Activated naive CD4-positive, alpha-beta T cell (primary cell): ENCODE results near the gene SERINC2.

Experiments
- DNase-seq, 4 experiments: peaks; one replicate each; lab custom pipeline; 2025; lab: John Stamatoyannopoulos, UW

SERINC2 gene

GRCh38 chr1:31434101-31434871 is 21.3 kb downstream of the SERINC2 start:
- DNase-seq = no peak

GRCh38 chr1:31434979-31435378 is 22.0 kb downstream of the SERINC2 start:
- no peak for DNase-seq

DNA sequence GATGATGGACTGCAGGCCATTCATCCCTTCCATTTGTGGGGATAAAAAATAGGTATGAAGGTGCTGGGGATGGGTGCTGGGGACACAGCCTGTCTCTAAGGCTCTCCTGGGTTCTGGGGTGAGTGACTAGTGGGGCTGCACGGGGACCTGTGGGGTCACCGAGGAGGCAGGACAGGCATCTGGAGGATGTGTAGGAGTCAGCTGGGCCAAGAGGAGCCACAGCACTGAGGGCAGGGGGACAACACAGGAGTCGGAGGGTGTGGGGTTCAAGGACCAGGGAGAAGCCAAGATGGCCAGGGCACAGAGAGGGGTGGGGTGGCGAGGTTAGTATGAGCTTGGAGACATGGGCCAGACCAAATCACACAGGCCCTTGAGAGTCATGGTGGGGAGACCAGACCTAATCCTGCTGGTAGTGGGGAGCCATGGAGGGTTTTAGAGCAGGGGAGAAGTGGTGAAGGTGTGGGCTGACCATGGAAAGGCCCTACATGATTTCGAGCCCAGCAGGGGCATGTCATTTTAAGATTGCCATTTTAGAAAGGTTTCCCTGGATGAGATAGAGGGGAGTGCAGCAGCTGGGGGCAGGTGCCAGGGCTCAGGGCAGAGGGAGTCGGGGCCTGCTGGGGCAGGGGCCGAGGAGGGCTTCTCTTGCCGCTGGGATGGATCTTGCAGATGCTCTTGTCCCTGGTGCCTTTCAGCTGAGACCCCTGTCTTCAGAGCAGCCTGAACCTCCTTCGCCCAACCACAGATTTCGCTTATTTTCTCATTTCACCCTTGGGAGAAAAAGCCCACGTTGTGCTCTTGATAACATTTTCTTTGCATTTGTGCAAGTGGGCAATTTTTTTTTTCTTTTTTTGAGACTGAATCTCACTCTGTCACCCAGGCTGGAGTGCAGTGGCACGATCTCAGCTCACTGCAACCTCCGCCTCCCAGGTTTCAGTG is 22.7 kb downstream of the SERINC2 start:
- DNase-seq = no peak

GRCh38 chr1:31436596-31437432 is 23.8 kb downstream of the SERINC2 start:
- DNase-seq = no peak

DNA sequence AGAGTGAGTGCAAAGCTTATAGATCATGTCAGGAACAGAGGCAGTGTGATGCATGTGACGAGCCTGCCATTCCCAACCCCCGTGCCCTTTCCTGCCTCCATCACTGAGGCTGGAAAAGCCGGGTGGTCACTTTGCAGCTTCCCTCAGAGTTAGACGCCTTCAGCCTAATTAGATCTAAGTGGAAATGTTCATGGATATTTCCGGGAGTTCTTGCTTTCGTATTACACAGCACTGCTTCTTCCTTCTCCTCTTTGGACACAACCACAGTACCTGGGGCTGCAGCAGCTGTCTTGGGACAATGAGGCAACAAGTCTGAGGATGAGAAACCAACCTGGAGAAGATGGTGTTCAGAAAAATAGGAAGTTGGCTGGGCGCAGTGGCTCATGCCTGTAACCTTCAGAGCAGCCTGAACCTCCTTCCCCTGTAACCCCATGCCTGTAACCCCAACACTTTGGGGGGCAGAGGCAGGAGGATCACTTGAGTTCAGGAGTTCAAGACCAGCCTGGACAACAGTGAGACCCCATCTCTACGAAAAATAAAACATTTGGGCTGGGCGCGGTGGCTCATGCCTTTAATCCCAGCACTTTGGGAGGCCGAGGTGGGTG is 24.5 kb downstream of the SERINC2 start:
- DNase-seq = no peak

- DNase-seq = no peak
Observed at GRCh38 chr1:31439276-31439675, 26.3 kb downstream of the SERINC2 start.

GRCh38 chr1:31441073-31441472 is 28.1 kb downstream of the SERINC2 start:
- DNase-seq = no peak

GRCh38 chr1:31441558-31441957 is 28.5 kb downstream of the SERINC2 start:
- DNase-seq = no peak

GRCh38 chr1:31441970-31442647 is 29.1 kb downstream of the SERINC2 start:
- no peak for DNase-seq

GRCh38 chr1:31442648-31442994 is 29.6 kb downstream of the SERINC2 start:
- DNase-seq = no peak

DNA sequence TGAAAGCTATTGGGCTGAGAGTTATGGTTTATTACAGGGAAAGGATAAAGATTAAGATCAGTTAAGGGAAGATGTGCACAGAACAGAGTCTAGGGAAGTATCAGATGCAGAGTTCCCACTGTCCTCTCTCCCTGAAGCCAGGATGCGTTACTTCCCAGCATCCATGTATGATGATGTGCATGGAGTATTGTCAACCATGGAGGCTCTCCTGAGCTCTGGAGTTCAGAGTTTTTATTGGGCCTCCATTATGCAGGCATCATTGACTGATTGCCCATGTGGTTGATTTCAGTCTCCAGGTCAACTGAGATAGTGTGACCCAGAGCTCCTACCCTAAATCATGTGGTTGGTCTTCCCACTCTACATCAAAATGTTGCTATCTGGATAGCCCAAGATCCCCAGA is 30.7 kb downstream of the SERINC2 start:
- no peak for DNase-seq

- no peak for DNase-seq
Observed at GRCh38 chr1:31444725-31445448, 31.9 kb downstream of the SERINC2 start.

GRCh38 chr1:31445951-31446350 is 32.9 kb downstream of the SERINC2 start:
- DNase-seq = no peak

DNA sequence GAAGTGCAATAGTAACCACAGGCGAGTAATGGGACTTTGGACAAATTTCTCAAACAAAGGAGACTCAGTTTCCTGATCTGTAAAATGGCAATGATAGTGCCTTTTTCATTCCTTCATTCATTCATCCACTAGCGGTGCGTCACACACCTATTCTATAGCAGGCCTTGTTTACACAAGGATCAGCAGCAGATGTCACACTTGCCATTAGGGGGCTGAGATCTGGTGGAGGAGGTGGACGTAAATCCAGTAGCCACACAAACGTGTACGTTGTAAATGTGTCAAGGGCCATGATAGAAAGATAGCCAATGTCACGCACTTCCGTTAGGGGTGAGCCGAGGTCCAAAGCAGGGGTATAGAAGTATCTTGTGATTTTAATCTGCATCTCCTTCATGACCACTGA is 34.2 kb downstream of the SERINC2 start:
- no peak for DNase-seq

- no peak for DNase-seq
Observed at GRCh38 chr1:31453384-31454079, 40.5 kb downstream of the SERINC2 start.

GRCh38 chr1:31458287-31458896 is 45.4 kb downstream of the SERINC2 start:
- DNase-seq = no peak

- DNase-seq = no peak
Observed at GRCh38 chr1:31460027-31460426, 47.0 kb downstream of the SERINC2 start.

- DNase-seq = no peak
Observed at GRCh38 chr1:31467005-31467674, 54.1 kb downstream of the SERINC2 start.

DNA sequence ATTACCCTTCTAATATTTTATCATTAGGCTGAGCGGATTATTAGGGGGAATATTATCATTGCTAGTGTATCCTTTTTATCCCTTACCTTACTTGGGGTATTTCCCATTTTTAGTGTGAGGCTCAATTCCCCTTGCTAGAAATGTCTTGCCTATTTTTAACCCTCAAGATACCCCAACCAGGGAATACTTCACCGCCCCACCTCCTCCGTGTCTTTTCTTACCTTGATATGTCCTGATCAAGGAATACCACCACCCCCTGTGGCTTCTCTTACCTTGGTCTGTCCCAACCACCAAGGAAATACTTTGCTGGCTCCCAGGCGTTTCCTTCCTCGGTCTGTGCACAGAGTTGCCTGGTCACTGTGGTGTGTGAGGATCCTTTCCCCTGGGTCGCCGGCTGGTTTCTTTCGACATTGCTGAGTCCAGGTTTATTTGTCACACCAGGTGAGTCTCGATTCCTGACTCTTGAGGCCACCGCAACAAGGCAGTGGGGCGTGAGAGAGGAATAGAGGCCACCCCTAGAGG is 57.8 kb downstream of the SERINC2 start:
- DNase-seq = no peak
